K562 (cell line): Measurements from ENCODE around the gene C22orf42. TPM values are rescaled to one million over a fixed set of nuclear protein-coding genes. Genes with fewer than 3 reads are reported as not detected.

Experiments used
- ATAC-seq: fragments of 200-7000 bp; cut with Tn5 transposase; 3 replicates; pipeline ENCODE4 v1.9.1; 2020; ENCODE audit warnings: moderate library complexity
- BruUV-seq: library from RNA; stranded (reverse); fragments of 400-500 nt; replicated peaks from 2 replicates; lab custom pipeline; 2021; lab: Mats Ljungman, UMichigan
- CTCF ChIA-PET: fragments of 300-600 bp; formaldehyde crosslinking; extraction: SDS; loops from one replicate; lab custom pipeline; 2021; ENCODE audit warnings: low intra/inter-chr PET ratio; lab: Yijun Ruan, JAX
- POLR2A ChIA-PET: fragments of 300-600, 350-650 bp; sonication (Branson Sonifier 250); formaldehyde crosslinking; extraction: SDS; loops from one replicate; lab custom pipeline; 2021; ENCODE audit warnings: antibody characterized with exemption, inconsistent platforms; lab: Yijun Ruan, JAX
- DNase-seq, 4 experiments: peaks; one replicate each; pipeline versions ENCODE4 v3.0.0 to v3.0.0-alpha.2; 2011 to 2018; ENCODE audit warnings: low spot score in 3 of 4, mixed read lengths in 3 of 4; ENCODE audit errors: extremely low read depth in 1 of 4
- FAIRE-seq: peaks from 2 replicates; lab custom pipeline; 2011; peaks lifted over from hg19 to GRCh38; lab: Jason Lieb, UNC
- H2AFZ ChIP-seq: 2 replicates; pipeline ENCODE4 v1.6.0; 2011; ENCODE audit warnings: low read depth, low read length, control low read depth, inconsistent platforms
- H3K27ac ChIP-seq: fragments of 200-600 bp; 3 replicates; pipeline ENCODE4 v1.8.0; 2011; ENCODE audit warnings: low read depth, mild to moderate bottlenecking, control low read depth, inconsistent platforms, low read length, moderate library complexity, mixed read lengths; ENCODE audit errors: extremely low read depth
- H3K27me3 ChIP-seq, 2 experiments: fragments of 300-600 bp in 1 of 2; 2 replicates in 1 of 2; 3 replicates in 1 of 2; pipeline versions ENCODE4 v1.6.0 to v1.8.0; 2011; ENCODE audit warnings: inconsistent platforms in 2 of 2, low read length in 2 of 2, mild to moderate bottlenecking in 1 of 2, mixed read lengths in 1 of 2, moderate library complexity in 1 of 2; ENCODE audit not compliant: control insufficient read depth in 2 of 2, insufficient read depth in 2 of 2
- H3K36me3 ChIP-seq: fragments of 300-600 bp; 3 replicates; pipeline ENCODE4 v1.8.0; 2011; ENCODE audit warnings: mild to moderate bottlenecking, low read length, inconsistent platforms; ENCODE audit not compliant: control insufficient read depth, insufficient read depth
- H3K4me1 ChIP-seq, 2 experiments: fragments of 200-600 bp in 1 of 2; replicated peaks in 1 of 2; 2 replicates in 1 of 2; 3 replicates in 1 of 2; pipeline versions ENCODE4 v1.5.1 to v1.8.0; 2011; ENCODE audit warnings: inconsistent platforms in 2 of 2, low read length in 2 of 2, mild to moderate bottlenecking in 1 of 2, mixed read lengths in 1 of 2, moderate library complexity in 1 of 2; ENCODE audit not compliant: control insufficient read depth in 2 of 2, insufficient read depth in 2 of 2
- H3K4me2 ChIP-seq: 2 replicates; pipeline ENCODE4 v1.6.1; 2011; ENCODE audit warnings: low read length, control low read depth, inconsistent platforms, mixed read lengths; ENCODE audit not compliant: insufficient read depth
- H3K4me3 ChIP-seq: fragments of 200-600 bp; sonication (generic), shearing (Covaris generic); 2 replicates; pipeline ENCODE4 v1.5.1; 2016; ENCODE audit warnings: control low read depth, inconsistent platforms
- H3K79me2 ChIP-seq: fragments of 200-600 bp; 3 replicates; pipeline ENCODE4 v1.8.0; 2011; ENCODE audit warnings: low read length, inconsistent platforms; ENCODE audit not compliant: control insufficient read depth, insufficient read depth
- H3K9ac ChIP-seq, 2 experiments: 2 replicates each; pipeline versions ENCODE4 v1.6.0 to v1.6.1; 2011; ENCODE audit warnings: low read depth in 2 of 2, low read length in 2 of 2, control low read depth in 1 of 2, inconsistent platforms in 1 of 2, mild to moderate bottlenecking in 1 of 2, mixed read lengths in 1 of 2; ENCODE audit not compliant: insufficient read depth in 1 of 2
- H3K9me1 ChIP-seq: one replicate; pipeline ENCODE4 v1.6.0; 2011; ENCODE audit warnings: inconsistent platforms, mild to moderate bottlenecking, low read length, moderate library complexity; ENCODE audit not compliant: control insufficient read depth, insufficient read depth
- H3K9me3 ChIP-seq: replicated peaks from 2 replicates; pipeline ENCODE4 v1.5.1; 2011; ENCODE audit warnings: low read depth, low read length, inconsistent platforms; ENCODE audit not compliant: control insufficient read depth, insufficient read depth
- H4K20me1 ChIP-seq: replicated peaks from 2 replicates; pipeline ENCODE4 v1.6.1; 2011; ENCODE audit warnings: low read length, inconsistent platforms, mixed read lengths; ENCODE audit not compliant: control insufficient read depth, insufficient read depth
- COPS2 ChIP-seq: fragments of 450-650 bp; conservative IDR thresholded peaks from 2 replicates; pipeline ENCODE4 v1.6.1; 2016; ENCODE audit warnings: mild to moderate bottlenecking, moderate library complexity
- CTCF ChIP-seq, 3 experiments: IDR thresholded peaks in 2 of 3; conservative IDR thresholded peaks in 1 of 3; 2 replicates each; pipeline ENCODE4 v1.5.1; 2011 to 2012; ENCODE audit warnings: low read length in 3 of 3, mild to moderate bottlenecking in 3 of 3, control low read depth in 2 of 3, improper control_type of control experiment in 1 of 3, inconsistent platforms in 1 of 3, low read depth in 1 of 3, mixed read lengths in 1 of 3, moderate library complexity in 1 of 3; ENCODE audit not compliant: insufficient read depth in 2 of 3
- PREB ChIP-seq: sonication (generic); formaldehyde crosslinking; IDR thresholded peaks from 2 replicates; pipeline ENCODE4 v1.8.1; 2023; ENCODE audit warnings: mild to moderate bottlenecking, missing genetic modification reagents
- ZBTB7A ChIP-seq: IDR thresholded peaks from 2 replicates; pipeline ENCODE4 v1.6.1; 2011; ENCODE audit warnings: low read depth, mild to moderate bottlenecking, low read length, moderate library complexity, borderline replicate concordance; ENCODE audit not compliant: control insufficient read depth
- WGBS: fragments of 100-300 bp; shearing (Covaris generic); methylation state at CpG from one replicate; pipeline ENCODE4 v1.1.6; 2016; ENCODE audit warnings: low coverage, mixed read lengths; ENCODE audit not compliant: insufficient coverage; ENCODE audit errors: missing lambda C conversion rate; 5-methylcytosine and 5-hydroxymethylcytosine counted together
- in situ Hi-C: fragments of 300-500 bp; cut with MboI; formaldehyde crosslinking; loops from 4 replicates; pipeline ENCODE4 v1.15.0; 2018; ENCODE audit warnings: inconsistent platforms, mixed read lengths
- intact Hi-C: fragments of 100-400 bp; cut with micrococcal nuclease; formaldehyde crosslinking; loops from 2 replicates; pipeline ENCODE4 v1.14.2; 2022
- polyA plus RNA-seq, 8 experiments: library from polyadenylated mRNA; depleted of rRNA in 4 of 8; stranded (reverse) in 5 of 8; unstranded in 3 of 8; fragments of >200 nt; fragmentation: Nextera tagmentation in 2 of 8; fragmentation: Illumina TruSeq in 1 of 8; extraction: Ambion mirVana in 2 of 8; extraction: Trizol in 1 of 8; gene quantifications; 2 replicates each; pipeline versions ENCODE4 v1.2.1 to v1.2.3, GENCODE V29; 2011 to 2014; ENCODE audit warnings: inconsistent platforms in 1 of 8, missing spikeins in 1 of 8
- total RNA-seq, 7 experiments: library from RNA; depleted of rRNA in 6 of 7; stranded (reverse); fragments of >200 nt in 6 of 7; fragmentation: Illumina TruSeq in 2 of 7; extraction: Trizol in 2 of 7; gene quantifications; 2 replicates each; pipeline versions ENCODE4 v1.2.1 to v1.2.3, GENCODE V29; 2011 to 2021; ENCODE audit warnings: low replicate concordance in 1 of 7

The C22orf42 gene
- total and polyA plus RNA-seq, 9 of the 15 experiments (the other 6 are each of a cell fraction or from before 2014, with no cell fraction given) = not detected

- H3K9me3 ChIP-seq = no peaks in the 10 kb centered on the region
- no peak overlapping the region for H3K9ac ChIP-seq
- in situ Hi-C loops = no loop called here
- DNase-seq (no peak), FAIRE-seq (no peak), ATAC-seq (peak; percentile 64)
- no peak overlapping the region for H2AFZ ChIP-seq
- BruUV-seq = no TSS peak
- H3K4me2 ChIP-seq = no peak overlapping the region
- H3K36me3 ChIP-seq = no peaks in the 10 kb centered on the region
- H3K9me1 ChIP-seq = no peaks in the 10 kb centered on the region
- H3K27me3 ChIP-seq = peaks cover 0 to 24% of the 10 kb centered on the region in 2 experiments; a peak in 3 of 5 replicates
- WGBS = 0% methylated on average over 8 of the region's 30 CpGs
- POLR2A ChIA-PET = no interaction called here
- no peak overlapping the region for H3K27ac ChIP-seq
- CTCF ChIA-PET = no interaction called here
- H3K4me3 ChIP-seq = no peak overlapping the region
- H4K20me1 ChIP-seq = no peaks in the 10 kb centered on the region
- intact Hi-C loops = no loop called here
- H3K79me2 ChIP-seq = no peaks in the 10 kb centered on the region
- H3K4me1 ChIP-seq = peaks cover 0 to 26% of the 10 kb centered on the region in 2 experiments; a peak in 2 of 5 replicates
- TF ChIP-seq COPS2 (no peak), ZBTB7A (0 out of 2 replicates have a peak, but pooled peaks have one; percentile 27), PREB (no peak), CTCF (IDR thresholded peaks at IDR 0.05 in 2 of 3, conservative IDR thresholded peaks at IDR 0.05 in 1 of 3; ENCODE audit: insufficient read depth in 2 of 3, low read depth in 1 of 3, low read length in 3 of 3) (peak in 1 of 3 experiments; percentile 28; a peak in 1 of 6 replicates)
- TF ChIP-seq, all 486 proteins: peak for 2
These were observed 47.1 kb upstream of the C22orf42 start for GRCh38 chr22:32205974-32206773.
